ENCODE data around the gene SLC27A2. TPM values are rescaled to one million over a fixed set of nuclear protein-coding genes. Genes with fewer than 3 reads are reported as not detected.
A peak's percentile ranks its signal among the peaks of the same experiment; 100 is the strongest.

The SLC27A2 gene
- total and polyA plus RNA-seq, 2 experiments from 2014 or later, result not detected

DNA sequence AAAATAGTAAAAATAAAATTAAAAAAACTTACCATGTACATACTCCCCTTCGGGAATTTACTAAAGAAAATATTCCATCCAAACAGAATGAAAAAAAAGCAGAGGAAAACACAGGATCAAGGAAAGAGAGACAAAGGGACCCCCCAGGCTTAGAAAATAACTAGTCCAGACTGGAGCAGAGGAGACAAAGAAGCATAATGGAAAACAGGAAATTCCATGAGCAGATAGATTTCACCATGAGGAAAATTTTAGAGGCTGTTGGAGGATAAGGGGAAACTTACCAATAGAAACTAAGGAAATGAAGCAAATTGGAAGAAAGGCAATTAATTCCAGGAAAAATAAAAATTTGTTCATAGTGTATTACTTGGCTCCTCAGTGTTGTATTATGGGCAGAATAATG is 36.7 kb downstream of the SLC27A2 start:
- DNase-seq, result no peak
- no peak overlapping the region for H3K4me3 ChIP-seq
- no peak overlapping the region for H3K4me2 ChIP-seq (ENCODE audit: unreplicated experiment)
- H3K27ac ChIP-seq, result no peak overlapping the region
- H3K4me1 ChIP-seq (ENCODE audit: insufficient read depth), result no peaks in the 10 kb centered on the region
- H3K79me2 ChIP-seq (ENCODE audit: insufficient read depth), result no peaks in the 10 kb centered on the region
- H3K27me3 ChIP-seq (replicated peaks; ENCODE audit: insufficient read depth), result peaks cover 35% of the 10 kb centered on the region
- H2AFZ ChIP-seq, result no peak overlapping the region
- no peaks in the 10 kb centered on the region for H3K36me3 ChIP-seq (ENCODE audit: low read depth)
- H3K9me3 ChIP-seq (ENCODE audit: low read depth), result no peaks in the 10 kb centered on the region
- no peak overlapping the region for H3K9ac ChIP-seq
- TF ChIP-seq EZH2phosphoT487 (IDR thresholded peaks at IDR 0.05; ENCODE audit: insufficient read depth, low read depth) (no peak), EZH2 (IDR thresholded peaks at IDR 0.05; ENCODE audit: insufficient read depth, poor library complexity, severe bottlenecking) (no peak)
- in situ Hi-C loops (cut with MboI), result no loop called here
- no peaks in the 10 kb centered on the region for H3K9me2 ChIP-seq (ENCODE audit: insufficient read depth)
- 69 to 86% methylated on average over 1 of the region's 1 CpG for WGBS, 2 experiments (ENCODE audit: low coverage in 1 of 2, low lambda C conversion rate in 2 of 2, missing lambda C conversion rate in 2 of 2)
- no peaks in the 10 kb centered on the region for H3F3A ChIP-seq (ENCODE audit: insufficient read depth)
- H4K20me1 ChIP-seq (ENCODE audit: insufficient read depth), result no peaks in the 10 kb centered on the region

DNA sequence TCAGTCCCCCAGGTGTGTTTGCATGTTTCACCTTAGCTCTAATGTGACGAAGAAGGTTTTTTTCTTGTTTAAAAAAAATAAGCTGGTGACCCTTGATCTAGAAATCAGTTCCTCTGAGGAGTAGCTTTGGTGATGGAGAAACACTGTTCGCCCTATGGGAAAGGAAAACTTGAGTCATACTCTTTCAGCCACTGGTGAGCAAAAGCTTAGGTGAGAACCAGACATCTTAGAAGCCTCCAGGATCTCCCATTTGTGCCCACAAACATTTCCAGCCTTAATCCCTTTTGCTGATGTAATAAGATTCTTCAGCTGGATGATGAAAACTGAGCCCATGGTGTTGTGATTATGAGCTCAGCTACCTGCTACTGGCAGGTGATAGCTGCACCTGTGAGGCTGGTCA is 37.8 kb downstream of the SLC27A2 start:
- in situ Hi-C loops (cut with MboI), result no loop called here
- TF ChIP-seq EZH2 (IDR thresholded peaks at IDR 0.05; ENCODE audit: insufficient read depth, poor library complexity, severe bottlenecking) (no peak), EZH2phosphoT487 (IDR thresholded peaks at IDR 0.05; ENCODE audit: insufficient read depth, low read depth) (no peak)
- H3K4me1 ChIP-seq (ENCODE audit: insufficient read depth), result no peaks in the 10 kb centered on the region
- H3K4me2 ChIP-seq (ENCODE audit: unreplicated experiment), result no peak overlapping the region
- no peaks in the 10 kb centered on the region for H4K20me1 ChIP-seq (ENCODE audit: insufficient read depth)
- no peak overlapping the region for H3K4me3 ChIP-seq
- H3K36me3 ChIP-seq (ENCODE audit: low read depth), result no peaks in the 10 kb centered on the region
- H3K9me3 ChIP-seq (ENCODE audit: low read depth), result no peaks in the 10 kb centered on the region
- H2AFZ ChIP-seq, result no peak overlapping the region
- peak; percentile 36 for DNase-seq
- no peaks in the 10 kb centered on the region for H3K9me2 ChIP-seq (ENCODE audit: insufficient read depth)
- H3K9ac ChIP-seq, result no peak overlapping the region
- H3K27ac ChIP-seq, result no peak overlapping the region
- H3F3A ChIP-seq (ENCODE audit: insufficient read depth), result 0 out of 2 replicates have a peak, but pooled peaks cover 2% of the 10 kb centered on the region
- H3K79me2 ChIP-seq (ENCODE audit: insufficient read depth), result no peaks in the 10 kb centered on the region
- H3K27me3 ChIP-seq (replicated peaks; ENCODE audit: insufficient read depth), result peaks cover 28% of the 10 kb centered on the region
- WGBS, 2 experiments (ENCODE audit: low coverage in 1 of 2, low lambda C conversion rate in 2 of 2, missing lambda C conversion rate in 2 of 2), result 33 to 38% methylated on average over 2 of the region's 2 CpGs

DNA sequence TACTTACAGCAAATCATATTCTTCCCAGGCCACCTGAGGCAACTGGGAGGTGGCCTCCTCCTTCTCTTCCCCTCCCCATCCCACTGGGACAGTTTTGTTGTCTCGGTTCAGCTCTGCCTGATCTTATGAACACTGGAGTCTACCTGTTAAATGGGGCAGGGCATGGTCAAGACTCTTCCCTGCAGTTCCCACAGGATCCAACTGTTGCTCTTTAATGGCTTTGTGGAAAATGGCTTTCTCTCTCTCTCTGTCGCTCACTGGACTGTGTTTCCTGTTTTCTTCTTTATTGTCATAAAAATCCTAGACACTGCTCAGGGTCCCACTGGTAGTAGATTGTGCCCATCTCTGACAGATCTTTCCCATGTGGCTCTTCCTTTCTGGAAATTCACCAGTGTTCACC is 40.2 kb downstream of the SLC27A2 start:
- no peaks in the 10 kb centered on the region for H4K20me1 ChIP-seq (ENCODE audit: insufficient read depth)
- no peak overlapping the region for H3K4me2 ChIP-seq (ENCODE audit: unreplicated experiment)
- H3K79me2 ChIP-seq (ENCODE audit: insufficient read depth), result no peaks in the 10 kb centered on the region
- H3F3A ChIP-seq (ENCODE audit: insufficient read depth), result peaks cover 10% of the 10 kb centered on the region; the same call in 1 of the 2 replicates
- no peak for TF ChIP-seq EZH2 (IDR thresholded peaks at IDR 0.05; ENCODE audit: insufficient read depth, poor library complexity, severe bottlenecking)
- TF ChIP-seq EZH2phosphoT487 (IDR thresholded peaks at IDR 0.05; ENCODE audit: insufficient read depth, low read depth), result no peak
- no peak overlapping the region for H3K4me3 ChIP-seq
- DNase-seq, result no peak
- H3K27ac ChIP-seq, result no peak overlapping the region
- H3K9me2 ChIP-seq (ENCODE audit: insufficient read depth), result no peaks in the 10 kb centered on the region
- H2AFZ ChIP-seq, result no peak overlapping the region
- WGBS, 2 experiments (ENCODE audit: low coverage in 1 of 2, low lambda C conversion rate in 2 of 2, missing lambda C conversion rate in 2 of 2), result 63 to 65% methylated on average over 2 of the region's 2 CpGs
- no peaks in the 10 kb centered on the region for H3K9me3 ChIP-seq (ENCODE audit: low read depth)
- H3K27me3 ChIP-seq (replicated peaks; ENCODE audit: insufficient read depth), result peaks cover 28% of the 10 kb centered on the region
- peaks cover 6% of the 10 kb centered on the region for H3K4me1 ChIP-seq (ENCODE audit: insufficient read depth)
- H3K9ac ChIP-seq, result no peak overlapping the region
- H3K36me3 ChIP-seq (ENCODE audit: low read depth), result no peaks in the 10 kb centered on the region
- in situ Hi-C loops (cut with MboI), result no loop called here

DNA sequence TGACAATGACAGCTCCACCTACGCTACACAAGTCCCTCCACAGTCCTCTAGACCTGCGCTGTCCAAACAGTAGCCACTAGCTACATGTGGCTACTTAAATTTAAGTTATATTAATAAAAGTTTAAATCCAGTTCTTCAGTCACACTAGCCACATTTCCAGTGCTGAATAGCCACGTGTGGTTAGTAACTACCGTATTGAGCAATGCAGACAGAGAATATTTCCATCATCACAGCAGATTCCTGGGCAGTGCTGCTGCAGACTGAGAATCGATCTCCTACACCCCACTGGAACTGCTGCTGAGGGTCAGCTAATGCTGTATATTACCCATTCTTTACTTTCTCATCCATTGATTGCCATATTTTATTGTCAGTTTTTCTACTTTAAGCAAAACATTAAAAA is 42.6 kb downstream of the SLC27A2 start:
- no peak overlapping the region for H3K27ac ChIP-seq
- H3K9ac ChIP-seq, result no peak overlapping the region
- no peak overlapping the region for H2AFZ ChIP-seq
- no peak overlapping the region for H3K4me2 ChIP-seq (ENCODE audit: unreplicated experiment)
- peak; percentile 65 for DNase-seq
- H3K27me3 ChIP-seq (replicated peaks; ENCODE audit: insufficient read depth), result peaks cover 17% of the 10 kb centered on the region
- peaks cover 11% of the 10 kb centered on the region; the same call in 1 of the 2 replicates for H3F3A ChIP-seq (ENCODE audit: insufficient read depth)
- no peak overlapping the region for H3K4me3 ChIP-seq
- H3K9me3 ChIP-seq (ENCODE audit: low read depth), result no peaks in the 10 kb centered on the region
- H4K20me1 ChIP-seq (ENCODE audit: insufficient read depth), result no peaks in the 10 kb centered on the region
- peaks cover 11% of the 10 kb centered on the region for H3K4me1 ChIP-seq (ENCODE audit: insufficient read depth)
- WGBS, 2 experiments (ENCODE audit: low coverage in 1 of 2, low lambda C conversion rate in 2 of 2, missing lambda C conversion rate in 2 of 2), result 57 to 58% methylated on average over 5 of the region's 5 CpGs
- no peaks in the 10 kb centered on the region for H3K79me2 ChIP-seq (ENCODE audit: insufficient read depth)
- H3K36me3 ChIP-seq (ENCODE audit: low read depth), result no peaks in the 10 kb centered on the region
- TF ChIP-seq EZH2phosphoT487 (IDR thresholded peaks at IDR 0.05; ENCODE audit: insufficient read depth, low read depth), result no peak
- no peak for TF ChIP-seq EZH2 (IDR thresholded peaks at IDR 0.05; ENCODE audit: insufficient read depth, poor library complexity, severe bottlenecking)
- no peaks in the 10 kb centered on the region for H3K9me2 ChIP-seq (ENCODE audit: insufficient read depth)
- in situ Hi-C loops (cut with MboI), result no loop called here

DNA sequence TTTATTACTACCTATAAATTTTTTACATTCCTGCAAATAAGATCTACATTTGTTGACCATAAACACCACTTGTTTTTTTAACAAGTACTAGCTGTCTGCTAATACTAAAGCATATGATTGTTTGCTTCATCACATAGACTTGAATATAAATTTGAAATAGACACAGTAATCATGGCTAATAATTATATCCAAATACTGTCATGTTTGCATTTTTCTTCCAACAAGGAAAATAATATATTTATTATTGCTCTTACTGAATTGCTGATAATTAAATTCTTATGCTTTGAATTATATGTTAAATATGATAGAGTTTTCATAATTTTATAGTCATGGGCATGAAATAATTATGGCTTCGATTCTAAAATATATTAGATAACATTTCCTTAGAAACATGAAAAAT is 43.1 kb downstream of the SLC27A2 start:
- no peak for DNase-seq
- 69 to 85% methylated on average over 1 of the region's 1 CpG for WGBS, 2 experiments (ENCODE audit: low coverage in 1 of 2, low lambda C conversion rate in 2 of 2, missing lambda C conversion rate in 2 of 2)

More for the DNA sequence above, 43.1 kb downstream of the SLC27A2 start:
- no peak overlapping the region for H3K4me3 ChIP-seq
- in situ Hi-C loops (cut with MboI), result no loop called here
- no peaks in the 10 kb centered on the region for H4K20me1 ChIP-seq (ENCODE audit: insufficient read depth)
- H3K79me2 ChIP-seq (ENCODE audit: insufficient read depth), result no peaks in the 10 kb centered on the region
- H3K4me1 ChIP-seq (ENCODE audit: insufficient read depth), result peaks cover 11% of the 10 kb centered on the region
- peaks cover 11% of the 10 kb centered on the region; the same call in 1 of the 2 replicates for H3F3A ChIP-seq (ENCODE audit: insufficient read depth)
- TF ChIP-seq EZH2phosphoT487 (IDR thresholded peaks at IDR 0.05; ENCODE audit: insufficient read depth, low read depth), result no peak
- TF ChIP-seq EZH2 (IDR thresholded peaks at IDR 0.05; ENCODE audit: insufficient read depth, poor library complexity, severe bottlenecking), result no peak
- peaks cover 17% of the 10 kb centered on the region for H3K27me3 ChIP-seq (replicated peaks; ENCODE audit: insufficient read depth)
- no peak overlapping the region for H3K27ac ChIP-seq
- no peak overlapping the region for H3K4me2 ChIP-seq (ENCODE audit: unreplicated experiment)
- H3K9me3 ChIP-seq (ENCODE audit: low read depth), result no peaks in the 10 kb centered on the region
- no peak overlapping the region for H2AFZ ChIP-seq
- no peaks in the 10 kb centered on the region for H3K9me2 ChIP-seq (ENCODE audit: insufficient read depth)
- no peak overlapping the region for H3K9ac ChIP-seq
- H3K36me3 ChIP-seq (ENCODE audit: low read depth), result no peaks in the 10 kb centered on the region
